HG02763 (cell line): Measurements from ENCODE around the gene BACE2.
"Not testable (repeated sequence)": the region's sequence is repeated elsewhere in the genome, so short reads cannot be mapped to it uniquely, and the experiment has no call there.

Experiments
- ATAC-seq: cut with Tn5 transposase; IDR thresholded peaks from one replicate; pipeline ENCODE4 v1.9.1; 2021; ENCODE audit warnings: mild to moderate bottlenecking, moderate library complexity; ENCODE audit not compliant: unreplicated experiment

BACE2 gene

GRCh38 chr21:41260428-41260827 lies 92.5 kb downstream of the BACE2 start:
- no peak for ATAC-seq

GRCh38 chr21:41267346-41267745 lies 99.4 kb downstream of the BACE2 start:
- ATAC-seq = no peak

DNA sequence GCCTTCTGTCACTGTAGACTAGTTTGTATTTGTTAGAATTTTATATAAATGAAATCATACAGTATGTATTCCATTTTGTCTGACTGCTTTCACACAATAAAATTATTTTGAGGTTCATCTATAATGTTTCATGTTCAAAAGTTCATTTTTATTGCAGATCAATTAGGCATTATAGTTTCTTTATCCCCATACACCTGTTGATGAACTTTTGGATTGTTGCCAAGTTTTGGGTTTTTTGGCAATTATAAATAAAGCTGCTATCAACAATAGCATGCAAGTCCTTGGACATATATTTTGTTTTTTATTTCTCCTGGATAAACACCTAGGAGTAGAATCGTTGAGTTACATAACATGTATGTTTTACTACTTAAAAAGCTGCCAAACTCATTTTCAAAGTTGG lies 101.6 kb downstream of the BACE2 start:
- no peak for ATAC-seq

DNA sequence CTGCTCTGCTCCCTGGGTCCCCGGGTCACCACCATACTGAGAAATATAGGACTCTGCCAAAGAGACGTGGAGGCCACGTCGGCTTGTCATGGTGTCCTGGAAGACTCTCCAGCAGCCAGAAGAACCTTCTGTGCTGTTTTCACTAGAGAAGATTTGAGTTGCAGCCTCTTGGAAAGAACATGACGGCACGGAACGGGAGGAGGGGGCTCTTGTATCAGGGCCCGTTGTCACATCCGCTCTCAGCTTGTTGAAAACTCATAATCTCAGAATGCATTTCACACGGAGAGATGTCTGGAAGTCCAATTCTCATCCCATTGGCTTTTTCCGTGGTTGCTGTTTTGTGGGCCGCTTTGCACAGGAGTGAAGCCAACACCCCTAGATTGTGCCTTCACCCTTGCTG lies 109.2 kb downstream of the BACE2 start:
- ATAC-seq = no peak

DNA sequence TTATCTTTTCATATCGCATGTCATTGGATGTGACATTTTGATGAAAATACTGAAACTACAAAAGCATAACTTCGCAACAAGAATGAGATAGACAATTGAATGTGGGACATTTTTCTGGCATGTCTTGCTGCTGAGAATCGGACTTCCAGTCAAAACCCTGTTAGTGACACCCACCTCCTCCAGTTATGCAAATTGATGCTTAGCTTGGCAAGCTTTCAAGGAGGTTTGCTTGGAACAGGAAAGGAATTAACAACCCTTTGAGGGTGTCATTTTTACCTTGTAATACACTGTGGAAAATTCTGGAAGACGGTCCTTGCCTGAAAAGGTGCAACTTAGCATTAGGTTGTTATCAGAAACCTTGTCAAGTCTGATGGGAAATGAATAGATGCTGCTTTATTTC lies 109.9 kb downstream of the BACE2 start:
- no peak for ATAC-seq

- ATAC-seq = no peak
Observed at GRCh38 chr21:41280115-41280919, 112.4 kb downstream of the BACE2 start.

DNA sequence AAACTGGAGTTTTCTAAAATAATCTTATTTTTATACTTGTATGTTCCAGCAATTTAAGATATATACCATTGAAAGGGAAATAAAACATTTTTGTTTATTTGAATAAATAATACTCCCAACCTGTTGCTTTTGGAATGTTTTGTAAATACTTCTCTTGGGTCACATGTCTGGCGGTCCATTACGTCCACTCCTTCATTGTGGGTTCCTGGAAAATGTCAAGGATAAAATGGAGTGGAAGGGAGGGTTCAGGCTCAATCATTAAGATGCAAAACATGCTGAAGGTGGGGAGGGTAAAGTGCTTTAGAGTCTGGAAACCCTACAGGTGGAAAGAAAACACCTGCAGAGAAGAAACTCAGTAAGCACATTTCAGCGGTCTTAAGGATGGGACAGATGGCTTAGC lies 114.5 kb downstream of the BACE2 start:
- ATAC-seq = no peak

- peak; percentile 65 for ATAC-seq
Observed at GRCh38 chr21:41283211-41283818, 115.4 kb downstream of the BACE2 start.

GRCh38 chr21:41289431-41289830 lies 121.5 kb downstream of the BACE2 start:
- no peak for ATAC-seq

- ATAC-seq = no peak
Observed at GRCh38 chr21:41290106-41290799, 122.3 kb downstream of the BACE2 start.

- no peak for ATAC-seq
Observed at GRCh38 chr21:41294548-41295231, 126.7 kb downstream of the BACE2 start.

GRCh38 chr21:41295721-41296254 lies 127.8 kb downstream of the BACE2 start:
- ATAC-seq = no peak

DNA sequence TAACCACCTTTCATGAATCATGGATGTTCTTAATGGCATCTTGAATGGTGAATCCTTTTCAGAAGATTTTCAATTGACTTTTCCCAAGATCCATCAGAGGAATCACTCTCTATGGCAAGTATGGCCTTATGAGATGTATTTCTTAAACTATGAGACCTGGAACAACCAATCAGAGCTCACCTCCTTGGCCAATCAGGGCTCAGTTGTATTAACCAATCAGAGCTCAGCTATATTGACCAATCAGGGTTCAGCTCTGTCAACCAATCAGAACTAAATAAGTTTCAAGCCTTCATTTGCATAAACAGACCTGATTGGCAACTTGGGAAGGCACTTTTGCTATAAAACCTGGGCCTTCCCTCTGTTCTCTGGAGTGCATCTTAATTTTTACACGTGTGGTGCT lies 135.0 kb downstream of the BACE2 start:
- ATAC-seq = no peak

- no peak for ATAC-seq
Observed at GRCh38 chr21:41304068-41304720, 136.2 kb downstream of the BACE2 start.

- ATAC-seq = no peak
Observed at GRCh38 chr21:41307219-41307618, 139.3 kb downstream of the BACE2 start.

DNA sequence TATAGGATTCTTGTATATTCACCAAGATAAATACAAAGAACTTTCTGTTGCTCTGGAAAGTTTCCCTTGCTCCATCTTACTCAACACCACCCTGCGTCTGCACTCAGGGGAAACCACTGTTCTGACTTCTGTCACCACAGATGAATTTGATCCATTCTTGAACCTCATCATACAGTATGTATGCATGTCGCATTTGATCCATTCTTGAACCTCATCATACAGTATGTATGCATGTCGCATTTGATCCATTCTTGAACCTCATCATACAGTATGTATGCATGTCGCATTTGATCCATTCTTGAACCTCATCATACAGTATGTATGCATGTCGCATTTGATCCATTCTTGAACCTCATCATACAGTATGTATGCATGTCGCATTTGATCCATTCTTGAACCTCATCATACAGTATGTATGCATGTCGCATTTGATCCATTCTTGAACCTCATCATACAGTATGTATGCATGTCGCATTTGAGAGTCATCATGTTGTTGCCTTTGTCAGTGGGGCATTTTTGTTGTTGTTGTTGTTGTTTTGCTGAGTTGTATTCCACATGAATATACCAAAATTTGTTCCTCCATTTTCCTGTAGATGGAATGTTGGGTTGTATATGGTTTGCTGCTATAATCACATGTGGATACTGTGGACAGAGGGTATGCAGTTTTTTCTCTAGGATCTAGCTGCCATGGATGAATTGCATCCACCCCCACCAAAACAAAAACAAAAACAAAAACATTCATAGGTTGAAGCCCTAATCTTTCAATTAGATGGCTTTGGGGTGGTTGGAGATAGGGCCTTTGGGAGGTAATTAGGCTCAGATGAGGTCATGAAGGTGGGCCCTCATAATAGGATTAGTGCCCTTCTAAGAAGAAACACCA lies 145.6 kb downstream of the BACE2 start:
- not testable (repeated sequence) for ATAC-seq

DNA sequence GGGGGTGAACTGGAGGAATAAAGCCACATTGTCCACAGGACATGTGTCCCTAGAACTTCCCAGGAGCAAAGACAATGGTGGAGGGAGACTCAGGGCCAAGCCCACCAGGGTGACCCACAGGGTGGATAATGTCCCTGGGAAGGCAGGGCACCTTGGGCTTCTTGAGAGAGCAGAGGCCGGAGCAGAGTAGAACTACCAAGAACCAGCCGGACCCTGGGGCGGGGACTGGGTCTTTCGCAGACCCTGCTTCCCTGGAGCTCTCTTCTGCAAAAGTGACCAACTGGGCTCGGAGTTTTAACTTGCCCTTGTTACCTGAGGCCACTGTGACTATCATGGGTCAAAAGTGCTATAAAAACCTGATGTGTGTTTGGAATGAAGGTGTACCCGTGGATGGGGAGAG lies 147.8 kb downstream of the BACE2 start:
- no peak for ATAC-seq

DNA sequence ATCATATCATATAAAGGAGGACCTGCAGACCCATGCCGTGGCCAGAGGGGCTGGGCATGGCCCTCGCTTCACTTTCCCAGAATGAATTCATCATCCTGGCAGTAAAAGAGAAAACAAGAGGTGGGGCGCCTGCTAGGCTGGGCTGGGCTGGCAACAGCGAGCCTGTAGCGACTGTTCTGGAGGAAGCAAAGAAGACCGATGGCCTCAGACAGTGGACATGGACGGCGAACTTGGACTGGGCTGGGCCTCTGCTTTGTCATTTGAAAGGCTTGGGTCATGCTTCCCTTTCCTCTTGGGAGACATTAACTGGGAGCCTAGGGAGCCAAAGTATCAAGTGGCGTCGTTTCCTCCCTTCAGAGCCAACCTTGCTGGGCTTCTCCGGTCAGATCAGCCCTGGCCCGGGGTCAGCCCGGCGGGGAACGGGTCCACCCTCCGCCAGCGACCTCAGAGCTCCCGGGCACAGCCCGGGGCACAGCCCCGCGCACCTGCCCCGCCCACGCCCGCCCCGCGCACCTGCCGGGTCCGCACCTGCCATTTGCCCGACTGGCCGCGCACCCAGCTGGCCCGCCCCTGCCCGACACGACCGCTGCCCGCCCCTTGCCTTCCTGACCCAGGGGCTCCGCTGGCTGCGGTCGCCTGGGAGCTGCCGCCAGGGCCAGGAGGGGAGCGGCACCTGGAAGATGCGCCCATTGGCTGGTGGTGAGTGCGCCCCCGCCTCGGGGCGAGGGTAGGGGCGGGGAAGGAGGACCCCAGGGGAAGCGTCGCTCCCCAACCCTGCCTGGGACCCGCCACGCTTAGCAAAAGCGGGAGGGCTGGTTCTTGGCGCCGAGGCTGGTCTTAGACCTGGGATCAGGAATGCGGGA lies 148.5 kb downstream of the BACE2 start, which contains the start of gene FAM3B:
Gene FAM3B (plus strand): TSS at position 602 of the 863 bp plus-strand sequence. CDS start 79 bp downstream, at position 681.
- ATAC-seq = no peak

GRCh38 chr21:41317063-41317392 lies 149.1 kb downstream of the BACE2 start:
- no peak for ATAC-seq
